Left hindlimb (tissue), 1 donor: ENCODE measurements around the gene RNF19B.

Experiments used
- DNase-seq: peaks from one replicate; pipeline ENCODE4 v3.0.0-alpha.2; 2018

Gene RNF19B

DNA sequence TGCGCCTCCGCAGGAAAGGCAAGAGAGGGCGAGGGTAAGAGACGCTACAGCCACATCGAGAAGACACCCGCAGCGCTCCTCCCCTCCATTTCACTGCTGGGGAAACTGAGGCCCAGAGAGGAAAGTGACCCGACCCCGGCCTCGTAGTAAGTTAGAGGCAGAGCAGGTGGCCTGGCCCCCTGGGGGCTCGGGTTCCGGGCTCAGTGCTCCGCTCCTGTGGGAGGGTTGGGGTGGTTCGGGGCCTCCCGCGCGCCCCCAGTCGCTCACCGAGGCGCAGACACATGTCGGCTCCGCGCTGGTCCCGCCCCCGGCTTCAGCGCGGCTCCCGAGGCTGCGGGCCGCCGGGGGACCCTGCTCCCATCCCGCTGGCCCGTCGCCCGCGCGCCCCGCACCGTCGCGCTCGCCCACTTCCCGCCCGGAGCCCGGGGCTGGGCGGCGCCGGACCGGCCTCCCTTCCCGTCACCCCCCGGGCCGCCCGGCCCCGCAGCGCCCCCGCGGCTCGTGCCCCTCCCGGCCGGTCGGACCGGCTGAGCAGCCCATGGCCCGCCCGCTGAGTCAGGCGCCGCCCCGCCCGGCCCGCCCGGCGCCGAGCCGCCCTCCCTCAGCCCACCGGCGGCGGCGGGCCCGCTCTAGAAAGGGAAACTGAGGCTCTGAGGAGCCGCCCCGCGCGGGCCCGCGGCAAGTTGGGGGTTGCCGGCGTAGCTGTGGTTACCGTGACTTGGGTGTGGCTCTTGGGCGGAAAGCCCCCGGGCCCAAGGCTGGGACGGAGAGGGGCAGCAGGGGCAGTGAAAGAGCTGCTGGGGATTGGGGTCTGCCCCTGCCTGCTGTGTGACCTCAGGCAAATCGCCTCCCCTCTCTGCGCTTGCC is 63.4 kb downstream of the RNF19B start, which contains the start of gene TMEM54:
TSS of gene TMEM54 (minus strand) at position 434 of the 867 bp plus-strand sequence. CDS start at position 283, 151 bp downstream.
- peak; percentile 59 for DNase-seq

GRCh38 chr1:32900371-32900955 is 64.1 kb downstream of the RNF19B start:
- no peak for DNase-seq

DNA sequence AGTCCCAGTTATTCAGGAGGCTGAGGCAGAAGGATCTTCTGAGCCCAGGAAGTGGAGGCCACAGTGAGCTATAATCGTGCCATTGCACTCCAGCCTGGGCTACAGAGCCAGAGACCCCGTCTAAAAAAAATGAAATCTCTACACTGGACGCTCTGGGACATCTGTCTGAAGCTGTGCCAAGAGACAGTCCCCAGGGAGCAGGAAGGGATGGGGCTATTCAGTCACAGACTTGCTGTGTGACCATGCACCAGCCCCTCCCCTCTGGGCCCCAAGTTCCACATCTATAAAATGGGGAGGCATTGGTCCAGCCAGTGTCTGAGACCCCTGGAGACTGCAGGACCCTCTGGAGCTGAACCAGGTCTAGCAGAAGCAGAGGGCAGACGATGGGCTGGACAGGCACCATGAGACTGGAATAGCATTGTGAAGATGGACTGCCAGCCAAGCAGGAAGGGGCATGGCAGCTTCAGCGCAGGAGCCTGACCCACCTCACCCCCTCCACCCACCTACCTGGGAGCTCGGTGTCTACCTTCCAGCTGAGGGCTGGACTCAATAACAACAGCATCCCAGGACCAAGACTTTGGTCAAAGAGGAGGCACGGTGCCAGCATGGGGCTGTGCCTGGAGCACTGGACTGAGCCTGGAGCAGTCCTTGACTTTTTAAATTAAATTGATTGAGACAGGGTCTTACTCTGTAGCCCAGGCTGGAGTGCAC is 64.9 kb downstream of the RNF19B start:
- DNase-seq = no peak

DNA sequence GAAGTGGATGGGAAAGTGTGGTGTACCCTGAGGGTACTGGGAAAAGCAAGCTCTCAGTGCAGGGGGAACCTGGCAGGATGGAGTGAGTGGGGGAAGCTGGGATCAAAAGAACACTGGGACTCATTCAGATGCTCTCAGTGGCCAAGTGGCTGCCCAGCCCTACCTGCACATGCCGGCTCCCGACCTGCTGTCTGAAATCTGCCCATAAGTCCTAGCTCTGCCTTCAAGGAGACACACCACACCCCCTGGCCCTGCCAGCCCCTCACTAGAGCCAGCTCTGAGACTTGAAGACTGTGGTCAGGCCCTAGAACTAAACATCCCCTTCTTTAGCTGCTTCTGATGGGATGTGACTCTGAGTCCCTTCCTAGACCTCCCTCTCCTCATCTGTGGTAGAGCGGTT is 65.7 kb downstream of the RNF19B start:
- DNase-seq = no peak

GRCh38 chr1:32898056-32898455 is 66.6 kb downstream of the RNF19B start:
- no peak for DNase-seq

DNA sequence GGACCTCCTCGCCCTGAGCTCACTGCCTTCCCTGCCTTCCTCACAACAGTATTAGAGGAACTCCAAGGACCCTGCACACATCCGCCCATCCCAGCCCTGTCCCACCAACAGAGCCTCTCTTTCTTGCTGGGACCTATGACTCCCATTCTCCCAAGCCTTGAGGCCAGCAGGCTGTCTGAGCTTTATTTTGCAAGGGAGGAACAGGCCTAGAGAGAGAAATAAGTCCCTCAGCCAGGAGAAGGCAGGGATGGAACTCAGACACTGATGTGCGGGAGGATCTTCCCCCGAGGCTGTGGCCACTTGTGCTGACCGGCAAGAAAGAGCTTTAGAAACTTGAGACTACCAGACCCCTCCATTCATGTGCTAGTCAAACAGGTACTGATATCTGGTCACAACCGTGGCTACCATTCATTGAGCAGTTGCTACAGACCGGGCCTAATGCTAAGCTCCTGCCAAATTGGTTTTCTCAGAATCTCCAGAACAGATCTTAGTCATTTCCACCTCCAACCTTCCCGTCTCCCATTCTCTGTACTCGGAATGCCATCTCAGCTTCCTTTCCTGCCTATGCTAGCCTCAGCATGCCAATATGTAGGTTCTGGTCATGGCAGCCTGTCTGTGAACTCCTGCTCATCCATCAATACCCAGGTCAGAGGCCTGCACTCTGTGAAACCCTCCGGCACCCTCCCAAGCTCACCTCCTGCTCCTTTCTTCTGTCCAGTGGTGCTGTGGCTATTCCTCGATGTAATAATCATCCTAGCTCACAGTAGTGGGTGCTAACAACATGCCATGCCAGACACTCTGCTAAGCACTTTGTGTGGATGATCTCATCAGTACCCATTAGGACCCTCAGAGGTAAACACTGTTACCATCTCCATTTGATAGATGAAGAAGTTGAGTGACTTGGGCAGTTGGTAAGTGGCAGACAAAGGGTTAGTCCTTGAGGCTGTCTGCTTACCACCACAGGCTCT is 67.2 kb downstream of the RNF19B start:
- no peak for DNase-seq

- no peak for DNase-seq
Observed at GRCh38 chr1:32896451-32896850, 68.2 kb downstream of the RNF19B start.

- no peak for DNase-seq
Observed at GRCh38 chr1:32895325-32896215, 69.0 kb downstream of the RNF19B start.

GRCh38 chr1:32894681-32895080 is 69.9 kb downstream of the RNF19B start:
- DNase-seq = no peak

DNA sequence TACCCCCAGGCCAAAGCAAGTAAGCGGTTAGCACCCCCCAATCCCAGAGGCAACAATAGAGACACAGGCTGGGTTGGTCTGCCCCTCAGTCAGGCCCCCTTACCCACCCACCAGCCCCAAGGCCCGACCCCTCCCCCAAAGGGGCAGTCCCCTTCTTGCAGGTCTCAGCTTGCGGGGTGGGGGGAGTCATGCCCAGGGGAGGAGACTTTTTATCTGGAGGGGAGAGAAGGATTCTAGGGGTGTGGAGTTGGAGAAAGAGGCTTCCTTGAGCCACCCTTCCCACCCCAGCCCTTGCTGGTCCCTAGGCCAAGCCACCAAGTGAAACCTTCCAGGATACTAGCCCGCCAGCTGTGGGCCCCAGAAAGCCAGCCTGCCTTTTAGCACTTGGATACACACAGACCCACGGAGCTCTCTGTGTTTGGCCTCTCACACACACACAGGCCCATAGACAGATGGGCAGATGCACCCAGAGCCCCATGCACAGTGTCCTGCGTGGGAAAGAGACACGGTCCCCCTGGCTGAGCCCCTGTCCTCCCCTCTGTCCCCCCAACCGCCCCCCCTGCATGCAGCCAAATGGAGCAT is 70.5 kb downstream of the RNF19B start:
- DNase-seq = no peak

- peak; percentile 78 for DNase-seq
Observed at GRCh38 chr1:32893198-32894018, 71.2 kb downstream of the RNF19B start.

GRCh38 chr1:32892368-32893197 is 72.0 kb downstream of the RNF19B start:
- no peak for DNase-seq

- DNase-seq = no peak
Observed at GRCh38 chr1:32891630-32892029, 73.0 kb downstream of the RNF19B start.

GRCh38 chr1:32891241-32891570 is 73.4 kb downstream of the RNF19B start:
- no peak for DNase-seq

DNA sequence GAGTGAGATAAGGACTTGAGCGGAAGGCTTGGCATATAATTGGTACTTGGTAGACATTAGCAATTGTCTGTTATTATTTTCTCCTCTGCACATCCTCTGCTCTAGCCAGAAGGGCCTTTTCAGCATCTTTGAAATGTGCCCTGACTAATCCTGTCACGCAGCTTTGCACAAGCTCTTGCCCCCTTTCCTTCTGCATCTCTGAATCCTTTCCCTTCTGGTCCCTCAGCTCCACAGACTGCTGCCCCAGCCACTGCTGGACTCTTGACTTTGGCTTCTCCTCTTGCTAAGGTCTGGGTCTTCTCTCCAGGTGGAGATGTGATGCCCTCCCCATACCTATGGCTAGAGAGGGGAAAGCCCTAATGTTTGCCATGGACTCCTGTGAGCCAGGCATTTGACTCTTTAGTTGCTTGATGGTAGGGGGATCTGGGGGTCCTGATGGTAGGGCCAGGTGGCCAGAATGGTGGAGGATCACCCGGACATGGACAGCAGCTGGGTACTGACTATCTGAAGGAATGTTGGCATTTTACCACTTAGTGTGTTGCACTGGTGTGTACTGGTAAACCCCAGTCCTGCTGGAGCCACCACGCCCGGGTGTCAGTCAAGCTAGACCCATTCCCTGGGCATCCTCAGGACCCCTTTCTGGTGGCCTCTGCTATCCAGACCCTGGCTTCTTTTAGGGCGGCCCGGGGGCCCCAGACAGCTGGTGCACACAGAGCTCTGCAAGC is 73.9 kb downstream of the RNF19B start:
- DNase-seq = no peak

DNA sequence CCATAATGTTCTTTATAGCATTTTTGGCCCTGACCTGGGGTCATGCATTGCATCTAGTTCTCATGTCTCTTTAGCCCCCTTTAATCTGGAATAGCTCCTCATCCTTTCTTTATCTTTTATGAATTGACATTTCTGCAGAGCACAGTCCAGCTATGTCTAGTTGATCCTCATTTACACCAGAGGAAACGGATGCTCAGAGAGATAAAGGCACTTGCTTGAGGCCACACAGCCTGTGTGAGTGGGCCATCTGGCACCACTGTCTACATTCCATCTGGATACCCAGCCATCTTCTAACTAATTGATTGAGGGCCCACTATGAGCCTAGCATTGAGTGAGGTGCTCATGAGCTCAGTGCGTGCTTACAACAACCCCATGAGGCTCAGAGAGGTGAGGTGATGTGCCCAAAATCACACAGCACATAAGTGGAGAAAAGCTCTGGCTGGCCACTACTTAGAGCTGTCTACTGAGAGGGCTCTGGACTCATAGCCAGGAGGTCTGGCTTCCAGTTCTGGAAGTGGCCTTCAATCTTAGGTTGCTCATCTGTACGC is 74.8 kb downstream of the RNF19B start:
- no peak for DNase-seq

- DNase-seq = no peak
Observed at GRCh38 chr1:32888677-32889420, 75.8 kb downstream of the RNF19B start.

DNA sequence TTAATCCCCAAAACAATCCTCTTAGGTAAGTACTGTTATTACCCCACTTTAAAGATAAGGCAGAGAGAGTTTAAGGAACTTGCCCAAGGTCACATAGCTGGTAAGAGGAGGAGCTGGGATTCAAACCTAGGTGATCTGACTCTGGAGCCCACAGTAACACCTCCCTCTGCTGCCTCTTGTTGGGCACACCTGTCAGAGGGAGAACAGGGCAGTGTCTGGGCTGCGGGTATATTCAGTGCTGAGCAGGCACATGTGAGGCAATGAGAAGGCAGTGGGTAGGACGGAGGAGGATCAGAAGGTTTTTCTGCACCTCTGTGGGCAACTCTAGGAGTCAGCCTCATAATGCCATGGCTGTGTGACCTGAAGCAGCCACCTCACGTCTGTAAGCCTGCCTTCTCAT is 76.5 kb downstream of the RNF19B start:
- DNase-seq = no peak
